Islet of Langerhans (tissue), 1 donor: ENCODE measurements around the gene LRRK1.

Experiments used
- FAIRE-seq: peaks from one replicate; lab custom pipeline; 2011; peaks lifted over from hg19 to GRCh38; lab: Jason Lieb, UNC

LRRK1 gene

DNA sequence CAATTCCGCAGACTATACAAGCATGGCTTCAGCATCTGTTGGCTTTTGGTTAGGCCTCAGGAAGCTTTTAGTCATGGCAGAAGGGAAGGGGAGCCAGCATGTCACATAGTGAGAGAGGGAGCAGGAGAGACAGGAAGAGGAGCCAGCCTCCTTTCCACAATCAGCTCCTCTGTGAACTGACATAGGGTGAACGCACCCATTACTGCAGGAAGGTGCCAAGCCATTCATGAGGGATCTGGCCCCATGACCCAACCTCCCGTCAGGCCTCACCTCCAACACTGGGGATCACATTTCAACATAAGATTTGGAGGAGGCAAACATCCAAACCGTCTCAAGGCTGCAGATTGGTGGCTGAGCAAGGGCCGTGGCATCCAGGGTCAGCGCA lies 106.3 kb downstream of the LRRK1 start:
- no peak for FAIRE-seq

DNA sequence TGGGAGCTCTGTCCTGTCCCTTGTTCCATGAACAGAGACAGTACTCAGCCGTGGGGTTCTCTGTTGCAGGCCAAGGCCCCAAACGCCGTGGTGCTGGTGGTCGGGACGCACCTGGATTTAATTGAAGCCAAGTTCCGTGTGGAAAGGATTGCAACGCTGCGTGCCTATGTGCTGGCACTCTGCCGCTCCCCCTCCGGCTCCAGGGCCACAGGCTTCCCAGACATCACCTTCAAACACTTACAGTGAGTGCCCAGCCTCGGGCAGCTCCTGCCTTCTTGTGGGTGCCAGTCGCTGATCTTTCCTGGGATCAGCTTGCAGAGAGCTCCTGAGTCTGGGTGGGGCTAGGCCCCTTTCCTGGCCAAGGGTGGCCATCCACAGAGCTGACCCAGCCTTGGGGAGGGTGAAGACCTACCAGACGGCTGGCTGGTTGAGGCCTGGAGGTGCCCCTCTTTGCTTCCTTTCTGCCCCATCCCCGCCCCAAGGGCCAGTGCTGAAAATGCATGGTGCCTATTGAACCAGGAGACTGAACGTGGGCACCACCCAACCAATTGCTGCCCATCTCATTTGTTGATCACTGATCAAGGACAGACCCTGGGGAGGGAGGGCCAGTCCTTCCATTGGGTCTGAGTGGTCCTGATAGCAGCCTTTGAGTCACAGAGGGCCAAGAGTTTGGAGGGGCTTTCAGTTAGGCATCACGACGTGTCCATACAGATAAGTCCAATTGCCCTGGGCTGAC lies 106.9 kb downstream of the LRRK1 start:
- no peak for FAIRE-seq

DNA sequence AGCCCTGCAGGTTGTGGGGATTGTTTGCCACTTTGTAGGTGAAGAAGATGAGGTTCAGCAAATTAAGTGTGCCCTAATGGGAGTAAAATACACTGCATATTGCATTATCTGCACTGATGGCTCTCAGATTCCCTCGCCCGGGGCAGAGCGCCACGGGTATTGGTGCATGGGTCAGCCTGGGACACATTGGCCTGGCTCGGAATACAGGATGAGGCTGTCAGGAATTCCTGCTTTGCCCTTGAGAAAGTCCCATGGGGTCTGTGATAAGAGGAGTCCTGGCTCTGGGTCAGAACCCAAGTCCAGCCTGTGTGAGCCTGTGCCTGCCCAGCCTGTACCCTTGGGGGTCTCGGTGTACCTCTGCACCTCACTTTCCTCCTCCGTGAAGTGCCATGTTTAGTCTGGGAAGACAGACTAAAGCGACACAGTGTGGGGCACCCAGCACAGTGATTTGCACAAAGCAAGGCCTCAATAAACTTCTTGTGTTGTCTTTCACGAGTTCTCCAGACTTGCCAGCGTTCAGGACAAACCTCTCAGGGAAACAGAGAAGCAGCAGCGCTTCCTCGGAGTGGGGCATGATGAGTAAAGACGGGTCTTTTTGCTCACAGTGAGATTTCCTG lies 107.6 kb downstream of the LRRK1 start:
- FAIRE-seq = no peak

DNA sequence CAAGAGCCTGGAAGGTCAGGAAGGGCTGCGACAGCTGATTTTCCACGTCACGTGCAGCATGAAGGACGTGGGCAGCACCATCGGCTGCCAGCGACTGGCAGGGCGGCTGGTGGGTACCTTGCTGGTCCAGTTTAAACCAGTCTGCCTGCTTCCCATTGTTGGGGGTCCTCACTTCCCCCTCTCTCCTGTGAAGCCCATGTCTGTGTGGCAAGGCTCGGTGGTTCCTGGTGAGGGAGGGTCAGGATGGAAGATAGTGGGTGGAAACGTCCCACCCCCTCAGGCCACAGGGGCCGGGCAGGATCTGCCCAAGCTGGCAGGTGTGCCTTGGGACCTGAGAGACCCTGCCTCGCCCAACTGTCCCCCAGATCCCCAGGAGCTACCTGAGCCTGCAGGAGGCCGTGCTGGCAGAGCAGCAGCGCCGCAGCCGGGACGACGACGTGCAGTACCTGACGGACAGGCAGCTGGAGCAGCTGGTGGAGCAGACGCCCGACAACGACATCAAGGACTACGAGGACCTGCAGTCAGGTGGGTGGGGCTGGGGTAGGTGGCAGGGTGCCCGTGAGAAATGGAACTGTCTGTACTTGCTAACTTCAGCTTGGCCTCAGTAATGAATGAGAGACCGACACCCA lies 108.2 kb downstream of the LRRK1 start:
- FAIRE-seq = no peak

DNA sequence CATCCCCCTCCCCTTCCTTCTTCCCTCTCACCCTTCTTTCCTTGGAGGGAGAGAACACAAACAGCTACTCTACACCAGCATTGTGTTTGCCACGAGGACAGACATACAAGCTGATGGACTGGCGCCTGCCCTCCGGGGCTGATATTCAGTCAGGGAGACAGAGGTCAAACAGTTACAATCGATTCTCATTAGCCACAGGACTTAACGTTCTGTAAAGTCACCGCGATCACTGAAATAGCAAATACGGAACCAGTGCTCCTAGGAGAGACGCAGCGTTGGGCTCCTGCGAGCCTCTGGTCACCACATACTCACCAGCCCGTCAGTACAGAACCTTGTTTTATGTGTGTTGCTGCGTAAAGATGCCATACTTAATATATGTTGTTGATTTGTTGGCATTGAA lies 108.8 kb downstream of the LRRK1 start:
- no peak for FAIRE-seq

DNA sequence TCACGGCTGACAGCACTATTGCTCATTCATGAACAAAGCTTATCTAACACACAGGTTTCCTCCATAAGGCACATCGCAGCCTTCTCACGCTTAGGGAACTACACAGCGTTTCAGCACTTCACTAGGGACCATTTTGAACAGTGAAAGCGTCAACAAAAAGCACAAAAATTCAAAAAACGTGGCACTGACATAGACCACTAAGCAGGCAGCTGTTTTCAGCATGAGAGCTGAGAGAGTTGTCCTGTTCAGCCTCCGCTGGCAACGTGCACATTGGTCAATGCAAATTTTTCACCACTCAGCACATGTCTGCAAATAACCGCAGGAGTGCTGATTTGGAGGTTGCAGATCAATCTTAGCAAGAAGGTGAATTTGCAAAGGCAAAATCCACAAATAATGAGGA lies 109.2 kb downstream of the LRRK1 start:
- no peak for FAIRE-seq

DNA sequence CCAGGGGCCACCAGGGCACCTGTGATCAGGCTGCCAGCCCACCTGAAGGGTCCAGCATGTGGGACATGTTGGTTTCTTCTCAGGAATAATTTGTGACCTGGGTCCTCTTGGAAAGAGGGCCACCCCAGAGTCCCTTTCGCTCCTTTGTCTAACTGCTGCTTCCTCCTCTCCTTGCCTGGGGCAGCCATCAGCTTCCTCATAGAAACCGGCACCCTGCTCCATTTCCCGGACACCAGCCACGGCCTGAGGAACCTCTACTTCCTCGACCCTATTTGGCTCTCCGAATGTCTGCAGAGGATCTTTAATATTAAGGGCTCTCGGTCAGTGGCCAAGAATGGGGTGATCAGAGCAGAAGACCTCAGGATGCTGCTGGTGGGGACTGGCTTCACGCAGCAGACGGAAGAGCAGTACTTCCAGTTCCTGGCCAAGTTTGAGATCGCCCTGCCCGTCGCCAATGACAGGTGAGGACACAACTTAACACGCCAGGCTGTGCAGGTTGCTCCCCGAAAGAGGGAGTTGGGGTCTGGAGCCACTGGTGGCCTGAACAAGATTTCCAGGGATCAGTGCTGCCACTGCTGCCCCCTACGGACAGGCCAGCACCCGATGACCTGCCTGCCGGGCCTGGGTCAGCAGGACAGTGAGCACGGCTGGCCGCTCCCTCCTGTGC lies 109.7 kb downstream of the LRRK1 start:
- no peak for FAIRE-seq

DNA sequence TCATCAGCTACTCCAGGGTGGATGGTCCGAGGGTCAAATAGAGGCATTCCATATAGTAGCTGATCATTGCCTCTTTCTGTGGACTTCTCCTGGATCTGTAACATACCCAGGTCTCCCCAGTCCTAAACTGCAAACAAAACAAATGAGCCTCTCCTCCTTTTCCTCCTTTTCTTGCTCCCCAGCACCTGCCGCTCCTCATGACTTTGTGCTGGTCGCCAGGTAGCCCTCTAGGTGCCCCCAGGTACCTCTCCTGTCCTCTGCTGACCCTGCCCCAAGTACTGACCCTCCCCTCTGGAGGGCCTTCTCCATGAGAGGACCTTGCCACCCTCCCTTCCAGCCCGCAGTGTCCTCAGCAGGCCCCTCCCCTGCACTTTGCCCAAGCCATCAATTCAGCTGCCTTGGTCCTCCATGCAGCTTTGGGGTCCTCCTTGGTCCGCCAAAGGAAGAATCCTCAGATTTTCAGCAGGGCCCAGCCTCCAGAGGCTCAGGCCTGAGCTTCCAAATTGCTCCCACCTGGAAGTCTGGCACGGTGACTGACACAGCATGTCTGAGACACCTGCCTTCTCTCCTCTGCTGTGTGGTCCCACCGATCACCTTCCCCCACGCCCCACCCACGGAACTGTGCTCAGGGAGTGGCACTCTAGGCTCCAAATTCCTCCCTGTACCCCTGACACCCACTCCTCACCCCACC lies 111.0 kb downstream of the LRRK1 start:
- no peak for FAIRE-seq

DNA sequence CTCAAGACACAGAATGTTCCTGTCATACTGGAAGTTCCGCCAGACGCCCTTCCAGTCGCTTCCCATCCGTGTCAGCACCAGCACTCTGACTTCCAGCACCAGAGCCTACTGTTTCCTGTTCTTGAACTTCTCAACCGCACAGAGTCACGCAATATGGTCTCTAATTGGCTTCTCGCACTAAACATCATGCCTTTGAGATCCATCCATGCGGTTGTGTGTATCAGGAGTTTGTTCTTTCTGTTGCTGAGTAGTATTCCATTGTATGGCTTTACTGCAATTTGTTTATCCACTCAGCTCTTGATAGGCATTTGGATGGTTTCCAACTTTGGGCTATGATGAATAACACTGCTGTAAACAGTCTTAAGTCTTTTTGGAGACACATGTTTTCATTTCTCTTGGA lies 112.1 kb downstream of the LRRK1 start:
- no peak for FAIRE-seq

DNA sequence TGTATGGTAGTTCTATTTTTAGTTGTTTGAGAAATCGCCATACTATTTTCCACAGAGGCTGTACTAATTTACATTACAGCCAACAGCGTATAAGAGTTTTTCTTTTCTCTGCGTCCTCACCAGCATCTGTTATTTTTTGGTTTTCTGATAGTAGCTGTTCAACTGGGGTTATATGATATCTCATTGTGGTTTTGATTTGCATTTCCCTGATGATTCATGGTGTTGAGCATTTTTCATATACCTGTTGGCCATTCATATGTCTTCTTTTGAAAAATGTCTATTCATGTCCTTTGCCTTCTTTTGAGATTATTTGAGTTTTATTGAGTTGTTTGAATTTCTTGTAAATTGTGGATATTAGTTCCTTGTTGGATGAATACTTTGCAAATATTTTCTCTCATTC lies 114.6 kb downstream of the LRRK1 start:
- FAIRE-seq = no peak

DNA sequence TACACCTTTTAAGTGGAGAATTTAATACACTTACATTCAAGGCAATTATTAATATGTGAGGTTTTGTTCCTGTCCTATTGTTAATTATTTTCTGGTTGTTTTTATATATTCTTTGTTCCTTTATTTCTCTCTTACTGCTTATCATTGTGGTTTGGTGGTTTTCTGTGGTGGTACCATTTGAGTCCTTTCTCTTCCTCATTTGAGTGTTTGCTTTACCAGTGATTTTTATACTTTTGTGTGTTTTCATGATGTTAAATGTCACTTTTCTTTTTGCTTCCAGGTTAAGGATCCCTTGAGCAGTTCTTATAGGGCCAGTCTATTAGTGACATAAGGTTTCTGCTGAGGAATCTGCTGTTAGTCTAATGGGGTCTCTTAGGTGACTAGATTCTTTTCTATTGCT lies 116.5 kb downstream of the LRRK1 start:
- FAIRE-seq = no peak

DNA sequence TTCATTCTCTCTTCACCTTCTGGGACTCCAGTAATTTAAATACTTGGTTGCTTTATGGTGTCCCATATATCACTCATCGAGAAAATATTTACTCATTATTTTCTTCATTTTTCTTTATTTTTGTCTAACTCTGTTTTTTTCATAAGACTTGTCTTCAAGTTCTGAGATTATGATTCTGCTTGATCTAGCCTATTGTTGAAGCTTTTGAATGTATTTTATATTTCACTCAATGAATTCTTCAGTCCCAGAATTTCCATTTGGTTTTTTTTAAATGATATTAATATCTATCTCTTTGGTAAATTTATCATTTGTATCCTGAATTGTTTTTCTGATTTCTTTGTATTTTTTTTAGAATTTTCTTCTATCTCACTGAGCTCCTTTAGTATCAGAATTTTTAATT lies 117.0 kb downstream of the LRRK1 start:
- FAIRE-seq = no peak

DNA sequence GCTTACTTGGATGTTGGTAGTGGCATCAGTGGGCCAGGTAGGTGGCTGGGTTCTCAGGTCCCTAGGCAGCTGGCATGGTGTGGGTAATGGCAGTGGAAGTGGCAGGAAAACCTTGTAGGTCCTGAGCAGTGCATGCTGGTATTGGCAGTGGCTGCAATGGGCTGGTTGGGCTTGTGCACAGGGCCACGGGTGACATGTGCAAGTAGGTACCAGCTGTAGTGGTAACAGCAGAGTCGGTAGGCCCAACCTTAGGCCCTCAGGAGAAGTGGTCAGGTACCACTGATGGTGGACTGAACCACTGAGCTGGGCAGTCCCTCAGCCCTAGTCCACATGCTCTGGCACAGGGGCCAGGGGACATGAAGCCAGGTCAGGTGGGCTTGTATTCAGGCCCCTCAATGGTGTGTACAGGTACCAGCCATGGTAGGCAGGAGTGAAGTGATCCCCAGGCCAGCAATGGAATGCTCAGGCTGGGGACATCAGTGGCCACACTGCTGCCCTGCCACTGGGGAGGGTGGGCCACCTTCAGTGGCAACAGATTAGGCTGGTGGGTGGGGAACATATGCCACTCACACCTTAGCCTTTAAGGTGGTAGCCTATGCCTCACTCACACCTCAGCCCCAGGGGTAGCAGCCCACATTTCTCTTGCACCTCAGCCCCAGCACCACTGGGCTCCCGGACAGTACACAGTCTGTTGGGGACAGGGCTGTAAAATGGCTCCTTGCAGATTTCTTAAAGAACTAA lies 118.1 kb downstream of the LRRK1 start:
- FAIRE-seq = no peak

DNA sequence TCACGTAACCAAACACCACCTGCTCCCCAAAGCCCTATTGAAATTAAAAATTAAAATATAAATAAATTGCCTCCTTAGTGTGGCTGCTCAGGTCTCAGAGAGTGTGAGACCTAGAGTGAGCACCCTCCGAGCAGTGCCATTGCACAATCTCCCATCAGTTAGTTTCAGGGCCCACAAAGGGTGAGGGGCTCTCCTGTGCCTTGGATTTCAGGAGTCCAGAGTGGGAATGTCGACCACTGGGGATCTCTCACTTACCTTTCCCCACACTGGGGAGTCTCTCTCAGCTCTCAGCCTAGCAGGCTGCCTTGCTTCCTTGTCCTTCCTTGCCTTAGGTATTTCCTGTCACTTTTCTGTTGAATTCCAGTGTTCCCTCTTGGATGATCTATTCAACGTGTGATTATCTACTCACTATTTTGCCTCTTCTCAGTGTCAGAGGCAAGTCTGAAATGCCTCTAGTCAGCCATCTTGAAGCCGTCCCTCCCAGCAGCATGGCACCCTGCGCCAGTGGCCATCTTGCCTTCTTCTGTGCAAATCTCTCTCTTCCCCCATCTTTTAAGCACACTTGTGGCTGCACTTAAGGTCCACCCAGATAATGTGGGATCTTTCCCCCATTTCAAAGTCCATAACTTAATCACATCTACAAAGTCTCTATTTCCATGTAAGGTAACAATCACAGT lies 119.3 kb downstream of the LRRK1 start:
- FAIRE-seq = no peak

DNA sequence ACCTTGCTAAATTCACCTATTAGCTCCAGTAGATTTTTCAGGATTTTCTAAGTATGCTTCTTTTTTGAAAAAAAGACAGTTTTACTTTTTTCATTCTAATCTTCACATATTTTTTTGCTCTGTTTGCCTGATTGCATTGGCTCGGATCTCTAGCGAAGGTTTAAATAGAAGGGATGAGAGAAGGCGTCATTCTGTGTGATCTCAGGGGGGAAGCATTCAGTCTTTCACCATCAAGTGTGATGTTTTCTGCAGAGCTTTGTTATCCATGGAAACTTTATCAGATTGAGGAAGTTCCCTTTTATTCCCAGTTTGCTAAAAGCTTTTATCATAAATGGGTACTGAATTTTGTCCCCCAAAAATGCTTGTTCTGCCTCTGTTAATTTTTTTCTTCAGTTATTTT lies 120.3 kb downstream of the LRRK1 start:
- no peak for FAIRE-seq

DNA sequence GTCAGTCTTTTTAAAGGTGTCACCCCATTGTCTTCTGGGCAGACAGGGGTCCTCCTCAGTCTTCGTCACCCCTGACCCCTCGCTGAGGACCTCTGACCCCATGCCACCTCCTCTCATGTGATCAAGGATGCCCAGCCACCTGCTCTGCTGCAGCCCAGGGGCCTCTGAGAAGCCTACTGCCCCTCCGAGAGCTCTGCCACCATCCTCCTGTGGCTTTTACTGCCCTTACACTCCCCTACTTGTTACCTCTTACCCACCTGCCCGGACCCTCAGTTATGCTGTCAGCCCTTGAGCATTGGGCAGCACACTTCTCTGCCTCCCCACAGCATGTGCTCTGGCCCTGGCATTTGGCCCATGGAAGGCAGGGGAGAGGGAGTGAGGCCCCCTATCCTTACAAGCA lies 123.2 kb downstream of the LRRK1 start:
- no peak for FAIRE-seq

DNA sequence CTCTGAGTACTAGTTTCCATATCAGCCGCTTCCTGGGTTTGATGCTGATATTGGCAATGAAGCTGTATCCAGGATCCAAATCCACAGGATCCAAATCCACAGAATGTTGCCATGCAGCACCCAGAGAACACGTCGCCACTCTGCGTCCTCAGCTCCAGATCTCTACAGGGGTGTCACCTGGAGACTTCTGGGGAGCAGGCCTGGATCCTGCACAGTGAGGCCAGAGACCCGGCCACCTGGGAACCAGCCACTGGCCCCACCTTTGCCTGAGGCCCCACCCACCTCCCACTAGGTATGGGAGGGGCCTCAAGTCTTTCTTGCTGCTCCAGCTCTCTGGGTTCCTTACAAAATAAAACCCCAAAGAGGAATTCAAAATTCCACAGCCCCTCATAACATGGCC lies 123.9 kb downstream of the LRRK1 start:
- no peak for FAIRE-seq

DNA sequence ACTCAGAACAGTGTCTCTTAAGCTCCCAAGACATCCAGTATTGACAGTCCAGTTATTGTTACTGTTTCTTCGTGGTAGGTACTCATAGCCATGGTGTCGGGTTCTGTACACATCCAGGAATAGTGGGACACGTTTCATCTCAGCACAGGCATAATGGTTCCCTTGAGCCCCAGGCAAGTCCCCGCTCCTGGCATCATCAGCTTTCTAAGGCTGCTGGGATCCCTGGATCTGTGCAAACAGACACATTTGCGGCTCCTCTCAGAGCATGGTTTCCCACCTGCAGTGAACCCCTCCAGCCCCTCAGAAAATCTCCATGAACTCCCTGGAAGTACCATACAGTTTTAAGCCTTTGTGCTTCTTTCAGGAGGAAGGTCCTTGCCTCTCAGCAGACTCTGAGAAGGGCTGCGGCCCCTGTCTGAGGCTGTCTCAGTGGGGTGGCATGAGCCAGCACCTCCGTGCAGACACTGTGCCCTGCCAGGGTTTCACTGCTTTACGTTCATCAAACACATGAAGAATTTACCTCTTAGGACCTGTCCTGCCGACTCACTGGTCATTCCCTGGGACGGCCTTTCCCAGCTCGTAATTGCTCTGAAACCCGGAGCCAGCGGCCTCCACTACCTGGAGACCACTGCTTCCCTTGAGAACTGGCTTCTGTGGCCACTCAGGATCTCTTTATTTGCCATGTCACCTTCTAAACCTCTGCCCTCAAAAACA lies 124.9 kb downstream of the LRRK1 start:
- no peak for FAIRE-seq

DNA sequence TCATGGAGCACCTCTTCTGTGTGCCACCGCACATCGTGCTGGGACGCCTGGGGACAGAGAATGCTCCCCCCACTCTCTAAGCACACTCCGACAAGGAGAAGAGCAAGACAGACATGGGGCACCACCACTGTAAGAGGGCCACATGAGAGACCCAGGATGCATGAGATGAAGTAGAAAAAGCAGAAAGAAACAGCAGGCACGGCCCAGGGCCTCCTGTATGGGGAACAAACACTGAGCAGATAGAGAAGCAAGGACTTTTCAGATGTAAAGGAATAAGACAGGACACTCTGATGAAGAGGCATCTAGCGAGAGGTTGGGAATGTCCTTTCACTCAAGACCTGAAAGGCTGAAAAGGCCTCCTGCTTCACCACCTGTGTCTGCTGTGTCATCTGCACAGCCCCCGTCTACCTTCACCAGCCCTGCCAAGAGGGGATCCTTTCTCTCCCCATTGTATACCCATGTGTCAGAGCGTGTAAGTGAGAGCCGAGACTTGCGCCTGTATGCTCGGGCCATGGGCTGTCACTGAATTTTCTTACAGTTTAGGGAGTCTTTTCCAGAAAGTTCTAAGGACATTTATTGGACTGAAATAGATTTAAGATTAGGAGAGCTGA lies 125.6 kb downstream of the LRRK1 start:
- no peak for FAIRE-seq

DNA sequence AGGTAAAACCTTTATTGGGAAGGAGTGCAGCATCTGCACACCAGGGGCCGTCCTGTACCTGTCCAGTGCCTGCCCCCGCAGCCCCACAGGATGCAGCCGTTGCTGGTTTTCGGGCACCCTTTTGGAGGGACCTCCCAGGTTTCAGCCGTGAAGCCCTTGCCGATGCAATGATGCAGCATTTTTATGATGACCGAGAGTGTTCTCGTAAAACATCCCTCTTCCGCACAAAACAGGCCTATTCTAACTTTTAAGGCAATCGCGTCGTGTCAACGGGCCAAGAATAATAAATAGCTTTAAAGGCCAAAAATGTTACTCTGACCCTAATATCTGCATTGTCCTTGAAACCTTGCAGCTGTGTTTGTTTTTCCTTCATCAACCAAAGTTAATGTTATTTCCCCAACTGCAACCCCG lies 126.1 kb downstream of the LRRK1 start:
- no peak for FAIRE-seq
